GM12878 (cell line): ENCODE measurements around the gene CD82. TPM values are rescaled to one million over a fixed set of nuclear protein-coding genes. Genes with fewer than 3 reads are reported as not detected.

ENCODE experiments used
- BACH1 ChIP-seq: fragments of 450-650 bp; IDR thresholded peaks from 2 replicates; pipeline ENCODE4 v1.6.1; 2017; ENCODE audit warnings: mild to moderate bottlenecking, borderline replicate concordance
- BHLHE40 ChIP-seq, 2 experiments: fragments of 450-650 bp in 1 of 2; IDR thresholded peaks; 2 replicates each; pipeline ENCODE4 v1.6.1; 2011 to 2017; ENCODE audit warnings: low read depth in 2 of 2, borderline replicate concordance in 1 of 2, improper control_type of control experiment in 1 of 2, low read length in 1 of 2, mild to moderate bottlenecking in 1 of 2
- HDAC2 ChIP-seq: fragments of 200-600 bp; sonication (generic); IDR thresholded peaks from 2 replicates; pipeline ENCODE4 v1.6.1; 2017
- HDAC6 ChIP-seq: fragments of 200-600 bp; sonication (generic); IDR thresholded peaks from one replicate; pipeline ENCODE4 v1.8.0; 2017; ENCODE audit warnings: antibody characterized with exemption; ENCODE audit not compliant: unreplicated experiment
- HDGF ChIP-seq: fragments of 450-650 bp; IDR thresholded peaks from 2 replicates; pipeline ENCODE4 v1.6.1; 2016; ENCODE audit warnings: antibody characterized with exemption
- LARP7 ChIP-seq: fragments of 450-650 bp; IDR thresholded peaks from 2 replicates; pipeline ENCODE4 v1.6.1; 2017; ENCODE audit warnings: mild to moderate bottlenecking
- NBN ChIP-seq: fragments of 450-650 bp; IDR thresholded peaks from 2 replicates; pipeline ENCODE4 v1.6.1; 2016
- ZNF384 ChIP-seq: IDR thresholded peaks from 2 replicates; pipeline ENCODE4 v1.6.1; 2012; ENCODE audit warnings: low read depth, mild to moderate bottlenecking, low read length, improper control_type of control experiment, borderline replicate concordance
- polyA plus RNA-seq, 11 experiments: library from polyadenylated mRNA; depleted of rRNA in 4 of 11; unstranded in 6 of 11; stranded (reverse) in 5 of 11; fragments of >200 nt; fragmentation: Nextera tagmentation in 4 of 11; fragmentation: Illumina TruSeq in 1 of 11; extraction: Ambion mirVana in 4 of 11; extraction: Trizol in 1 of 11; gene quantifications; 1 replicate in 1 of 11; 2 replicates in 10 of 11; pipeline versions ENCODE4 v1.2.1 to v1.2.3, GENCODE V29; 2011 to 2016; ENCODE audit warnings: inconsistent platforms in 2 of 11, missing spikeins in 2 of 11, low read depth in 1 of 11
- total RNA-seq, 4 experiments: library from RNA; depleted of rRNA in 3 of 4; stranded (reverse); fragments of >200 nt in 3 of 4; fragmentation: Illumina TruSeq in 1 of 4; extraction: Trizol in 1 of 4; gene quantifications; 2 replicates each; pipeline versions ENCODE4 v1.2.1 to v1.2.3, GENCODE V29; 2013 to 2021
- TF ChIP-seq, protein P1 (sequence below): IDR thresholded peaks from 2 replicates; pipeline ENCODE4 v1.6.1; 2012; ENCODE audit warnings: improper control_type of control experiment, low read depth, low read length; ENCODE audit not compliant: insufficient replicate concordance
- TF ChIP-seq, protein P2 (sequence below): fragments of 450-650 bp; IDR thresholded peaks from 2 replicates; pipeline ENCODE4 v1.6.1; 2014; ENCODE audit warnings: mild to moderate bottlenecking
- TF ChIP-seq, protein P3 (sequence below): IDR thresholded peaks from 2 replicates; pipeline ENCODE4 v1.6.1; 2011; ENCODE audit warnings: low read depth, mild to moderate bottlenecking, low read length, moderate library complexity, borderline replicate concordance; ENCODE audit errors: extremely low read depth
- TF ChIP-seq, protein P4 (sequence below): fragments of 450-650 bp; IDR thresholded peaks from 2 replicates; pipeline ENCODE4 v1.6.1; 2017; ENCODE audit warnings: mild to moderate bottlenecking, moderate library complexity
- TF ChIP-seq, protein P5 (sequence below): IDR thresholded peaks from 2 replicates; pipeline ENCODE4 v1.6.1; 2012; ENCODE audit warnings: low read depth, low read length, improper control_type of control experiment
- TF ChIP-seq, protein P6 (sequence below): IDR thresholded peaks from 2 replicates; pipeline ENCODE4 v1.6.1; 2011; ENCODE audit warnings: borderline replicate concordance, low read depth, mild to moderate bottlenecking, moderate library complexity, low read length; ENCODE audit not compliant: insufficient read depth, poor library complexity, severe bottlenecking

Gene CD82
- total and polyA plus RNA-seq, 10 of the 15 experiments (the other 5 are each of a cell fraction or from before 2014, with no cell fraction given) = 5.2 to 180 (median 84.7) TPM

DNA sequence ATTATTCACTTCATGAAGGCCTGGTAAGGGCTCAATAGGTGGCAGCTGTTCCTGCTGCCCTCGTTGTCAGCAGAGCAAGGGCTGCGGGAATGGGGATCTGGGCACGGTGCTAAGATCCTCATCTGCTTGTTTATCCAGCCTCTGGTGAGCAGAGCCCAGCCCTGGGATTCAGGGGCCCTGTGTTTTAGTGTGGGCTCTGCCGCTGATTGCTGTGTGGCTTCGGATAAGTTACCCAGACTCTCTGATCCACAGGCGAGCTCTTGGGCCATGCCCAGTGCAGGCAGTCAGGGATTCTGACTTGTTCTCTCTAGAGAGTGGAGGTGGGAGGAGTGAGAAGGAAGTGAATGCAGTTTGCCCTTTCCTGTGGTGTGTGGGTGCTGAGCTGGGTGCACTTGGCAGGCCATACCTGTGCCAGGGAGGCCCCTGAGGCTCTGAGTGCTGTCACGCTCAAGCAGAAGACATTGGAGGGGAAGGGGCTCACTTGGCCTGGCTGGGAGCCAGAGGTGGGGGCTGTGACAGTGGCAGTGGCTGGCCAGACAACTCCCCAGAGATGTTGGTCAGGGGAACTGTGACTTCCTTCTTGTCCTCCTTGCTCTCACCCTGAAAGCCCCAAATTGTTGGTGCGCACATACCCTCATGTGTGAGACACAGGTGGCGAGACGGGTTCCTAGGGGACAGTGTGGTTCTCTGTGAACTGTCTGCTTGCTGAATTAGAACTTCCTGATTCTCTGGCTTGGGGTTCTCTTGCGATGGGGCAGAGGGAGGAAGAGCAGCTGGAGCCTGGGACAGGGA, 43.7 kb downstream of the CD82 start (continued):
- TF ChIP-seq, protein P1, sequence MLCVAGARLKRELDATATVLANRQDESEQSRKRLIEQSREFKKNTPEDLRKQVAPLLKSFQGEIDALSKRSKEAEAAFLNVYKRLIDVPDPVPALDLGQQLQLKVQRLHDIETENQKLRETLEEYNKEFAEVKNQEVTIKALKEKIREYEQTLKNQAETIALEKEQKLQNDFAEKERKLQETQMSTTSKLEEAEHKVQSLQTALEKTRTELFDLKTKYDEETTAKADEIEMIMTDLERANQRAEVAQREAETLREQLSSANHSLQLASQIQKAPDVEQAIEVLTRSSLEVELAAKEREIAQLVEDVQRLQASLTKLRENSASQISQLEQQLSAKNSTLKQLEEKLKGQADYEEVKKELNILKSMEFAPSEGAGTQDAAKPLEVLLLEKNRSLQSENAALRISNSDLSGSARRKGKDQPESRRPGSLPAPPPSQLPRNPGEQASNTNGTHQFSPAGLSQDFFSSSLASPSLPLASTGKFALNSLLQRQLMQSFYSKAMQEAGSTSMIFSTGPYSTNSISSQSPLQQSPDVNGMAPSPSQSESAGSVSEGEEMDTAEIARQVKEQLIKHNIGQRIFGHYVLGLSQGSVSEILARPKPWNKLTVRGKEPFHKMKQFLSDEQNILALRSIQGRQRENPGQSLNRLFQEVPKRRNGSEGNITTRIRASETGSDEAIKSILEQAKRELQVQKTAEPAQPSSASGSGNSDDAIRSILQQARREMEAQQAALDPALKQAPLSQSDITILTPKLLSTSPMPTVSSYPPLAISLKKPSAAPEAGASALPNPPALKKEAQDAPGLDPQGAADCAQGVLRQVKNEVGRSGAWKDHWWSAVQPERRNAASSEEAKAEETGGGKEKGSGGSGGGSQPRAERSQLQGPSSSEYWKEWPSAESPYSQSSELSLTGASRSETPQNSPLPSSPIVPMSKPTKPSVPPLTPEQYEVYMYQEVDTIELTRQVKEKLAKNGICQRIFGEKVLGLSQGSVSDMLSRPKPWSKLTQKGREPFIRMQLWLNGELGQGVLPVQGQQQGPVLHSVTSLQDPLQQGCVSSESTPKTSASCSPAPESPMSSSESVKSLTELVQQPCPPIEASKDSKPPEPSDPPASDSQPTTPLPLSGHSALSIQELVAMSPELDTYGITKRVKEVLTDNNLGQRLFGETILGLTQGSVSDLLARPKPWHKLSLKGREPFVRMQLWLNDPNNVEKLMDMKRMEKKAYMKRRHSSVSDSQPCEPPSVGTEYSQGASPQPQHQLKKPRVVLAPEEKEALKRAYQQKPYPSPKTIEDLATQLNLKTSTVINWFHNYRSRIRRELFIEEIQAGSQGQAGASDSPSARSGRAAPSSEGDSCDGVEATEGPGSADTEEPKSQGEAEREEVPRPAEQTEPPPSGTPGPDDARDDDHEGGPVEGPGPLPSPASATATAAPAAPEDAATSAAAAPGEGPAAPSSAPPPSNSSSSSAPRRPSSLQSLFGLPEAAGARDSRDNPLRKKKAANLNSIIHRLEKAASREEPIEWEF = peak; percentile 92
- peak; percentile 83; the same call in 1 of the 2 replicates for TF ChIP-seq HDGF
- TF ChIP-seq HDAC6 = no peak
- TF ChIP-seq, protein P2, sequence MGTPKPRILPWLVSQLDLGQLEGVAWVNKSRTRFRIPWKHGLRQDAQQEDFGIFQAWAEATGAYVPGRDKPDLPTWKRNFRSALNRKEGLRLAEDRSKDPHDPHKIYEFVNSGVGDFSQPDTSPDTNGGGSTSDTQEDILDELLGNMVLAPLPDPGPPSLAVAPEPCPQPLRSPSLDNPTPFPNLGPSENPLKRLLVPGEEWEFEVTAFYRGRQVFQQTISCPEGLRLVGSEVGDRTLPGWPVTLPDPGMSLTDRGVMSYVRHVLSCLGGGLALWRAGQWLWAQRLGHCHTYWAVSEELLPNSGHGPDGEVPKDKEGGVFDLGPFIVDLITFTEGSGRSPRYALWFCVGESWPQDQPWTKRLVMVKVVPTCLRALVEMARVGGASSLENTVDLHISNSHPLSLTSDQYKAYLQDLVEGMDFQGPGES = no peak
- TF ChIP-seq, protein P3, sequence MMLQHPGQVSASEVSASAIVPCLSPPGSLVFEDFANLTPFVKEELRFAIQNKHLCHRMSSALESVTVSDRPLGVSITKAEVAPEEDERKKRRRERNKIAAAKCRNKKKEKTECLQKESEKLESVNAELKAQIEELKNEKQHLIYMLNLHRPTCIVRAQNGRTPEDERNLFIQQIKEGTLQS = no peak
- TF ChIP-seq LARP7 = peak; percentile 75
- TF ChIP-seq, protein P4, sequence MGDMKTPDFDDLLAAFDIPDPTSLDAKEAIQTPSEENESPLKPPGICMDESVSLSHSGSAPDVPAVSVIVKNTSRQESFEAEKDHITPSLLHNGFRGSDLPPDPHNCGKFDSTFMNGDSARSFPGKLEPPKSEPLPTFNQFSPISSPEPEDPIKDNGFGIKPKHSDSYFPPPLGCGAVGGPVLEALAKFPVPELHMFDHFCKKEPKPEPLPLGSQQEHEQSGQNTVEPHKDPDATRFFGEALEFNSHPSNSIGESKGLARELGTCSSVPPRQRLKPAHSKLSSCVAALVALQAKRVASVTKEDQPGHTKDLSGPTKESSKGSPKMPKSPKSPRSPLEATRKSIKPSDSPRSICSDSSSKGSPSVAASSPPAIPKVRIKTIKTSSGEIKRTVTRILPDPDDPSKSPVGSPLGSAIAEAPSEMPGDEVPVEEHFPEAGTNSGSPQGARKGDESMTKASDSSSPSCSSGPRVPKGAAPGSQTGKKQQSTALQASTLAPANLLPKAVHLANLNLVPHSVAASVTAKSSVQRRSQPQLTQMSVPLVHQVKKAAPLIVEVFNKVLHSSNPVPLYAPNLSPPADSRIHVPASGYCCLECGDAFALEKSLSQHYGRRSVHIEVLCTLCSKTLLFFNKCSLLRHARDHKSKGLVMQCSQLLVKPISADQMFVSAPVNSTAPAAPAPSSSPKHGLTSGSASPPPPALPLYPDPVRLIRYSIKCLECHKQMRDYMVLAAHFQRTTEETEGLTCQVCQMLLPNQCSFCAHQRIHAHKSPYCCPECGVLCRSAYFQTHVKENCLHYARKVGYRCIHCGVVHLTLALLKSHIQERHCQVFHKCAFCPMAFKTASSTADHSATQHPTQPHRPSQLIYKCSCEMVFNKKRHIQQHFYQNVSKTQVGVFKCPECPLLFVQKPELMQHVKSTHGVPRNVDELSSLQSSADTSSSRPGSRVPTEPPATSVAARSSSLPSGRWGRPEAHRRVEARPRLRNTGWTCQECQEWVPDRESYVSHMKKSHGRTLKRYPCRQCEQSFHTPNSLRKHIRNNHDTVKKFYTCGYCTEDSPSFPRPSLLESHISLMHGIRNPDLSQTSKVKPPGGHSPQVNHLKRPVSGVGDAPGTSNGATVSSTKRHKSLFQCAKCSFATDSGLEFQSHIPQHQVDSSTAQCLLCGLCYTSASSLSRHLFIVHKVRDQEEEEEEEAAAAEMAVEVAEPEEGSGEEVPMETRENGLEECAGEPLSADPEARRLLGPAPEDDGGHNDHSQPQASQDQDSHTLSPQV = no peak
- peak; percentile 97 for TF ChIP-seq NBN
- no peak for TF ChIP-seq HDAC2
- TF ChIP-seq BHLHE40 (IDR thresholded peaks at IDR 0.05; ENCODE audit: borderline replicate concordance in 1 of 2, low read depth in 2 of 2, low read length in 1 of 2) = peak; percentile 47 to 81; a peak in 2 of 4 replicates
- TF ChIP-seq, protein P5, sequence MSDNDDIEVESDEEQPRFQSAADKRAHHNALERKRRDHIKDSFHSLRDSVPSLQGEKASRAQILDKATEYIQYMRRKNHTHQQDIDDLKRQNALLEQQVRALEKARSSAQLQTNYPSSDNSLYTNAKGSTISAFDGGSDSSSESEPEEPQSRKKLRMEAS = no peak; the same call in 1 of the 2 replicates
- TF ChIP-seq ZNF384 = no peak
- TF ChIP-seq BACH1 = peak; percentile 53; the same call in 1 of the 2 replicates
- TF ChIP-seq, protein P6, sequence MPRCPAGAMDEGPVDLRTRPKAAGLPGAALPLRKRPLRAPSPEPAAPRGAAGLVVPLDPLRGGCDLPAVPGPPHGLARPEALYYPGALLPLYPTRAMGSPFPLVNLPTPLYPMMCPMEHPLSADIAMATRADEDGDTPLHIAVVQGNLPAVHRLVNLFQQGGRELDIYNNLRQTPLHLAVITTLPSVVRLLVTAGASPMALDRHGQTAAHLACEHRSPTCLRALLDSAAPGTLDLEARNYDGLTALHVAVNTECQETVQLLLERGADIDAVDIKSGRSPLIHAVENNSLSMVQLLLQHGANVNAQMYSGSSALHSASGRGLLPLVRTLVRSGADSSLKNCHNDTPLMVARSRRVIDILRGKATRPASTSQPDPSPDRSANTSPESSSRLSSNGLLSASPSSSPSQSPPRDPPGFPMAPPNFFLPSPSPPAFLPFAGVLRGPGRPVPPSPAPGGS = peak; percentile 39
